Panc1 (cell line): Measurements from ENCODE around the gene GPR139.

ENCODE experiments used
- POLR2AphosphoS5 ChIP-seq: IDR thresholded peaks from 2 replicates; pipeline ENCODE4 v1.6.1; 2012; ENCODE audit warnings: mild to moderate bottlenecking, low read depth, low read length, moderate library complexity
- SIN3A ChIP-seq: IDR thresholded peaks from 2 replicates; pipeline ENCODE4 v1.6.1; 2012; ENCODE audit warnings: low read depth, mild to moderate bottlenecking, low read length, moderate library complexity, borderline replicate concordance; ENCODE audit not compliant: insufficient read depth
- TCF7L2 ChIP-seq: IDR thresholded peaks from 2 replicates; pipeline ENCODE4 v1.6.1; 2011; ENCODE audit warnings: mild to moderate bottlenecking, low read depth, low read length, inconsistent platforms
- TF ChIP-seq, protein P1 (sequence below): fragments of 450-650 bp; IDR thresholded peaks from 2 replicates; pipeline ENCODE4 v1.5.1; 2017; ENCODE audit warnings: mild to moderate bottlenecking
- TF ChIP-seq, protein P2 (sequence below), 2 experiments: IDR thresholded peaks; 2 replicates each; pipeline ENCODE4 v1.6.1; 2011 to 2012; ENCODE audit warnings: low read depth in 2 of 2, control low read depth in 1 of 2, low read length in 1 of 2, mild to moderate bottlenecking in 1 of 2, moderate library complexity in 1 of 2; ENCODE audit not compliant: insufficient read depth in 1 of 2

DNA sequence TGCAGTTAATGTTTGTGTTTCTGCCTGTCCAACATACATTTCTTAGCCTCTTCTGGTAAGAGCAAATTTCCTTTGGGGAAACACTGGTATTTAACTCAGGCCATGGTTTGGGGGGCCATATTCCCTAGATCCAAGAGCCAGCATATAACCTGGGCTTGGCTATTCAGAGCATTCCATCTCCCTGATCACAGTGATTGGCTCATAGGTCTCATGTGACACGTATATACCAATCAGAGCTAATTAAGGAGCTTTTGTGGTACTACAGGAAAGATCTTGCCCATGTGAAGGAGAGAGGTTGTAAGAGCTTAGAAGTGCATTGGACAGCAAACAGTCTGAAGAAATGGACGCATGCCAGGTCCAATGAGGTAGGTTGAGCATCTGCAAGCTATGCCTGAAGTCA, 33.4 kb upstream of the GPR139 start:
- TF ChIP-seq POLR2AphosphoS5 (no peak), TCF7L2 (no peak), SIN3A (no peak)
- TF ChIP-seq, protein P1, sequence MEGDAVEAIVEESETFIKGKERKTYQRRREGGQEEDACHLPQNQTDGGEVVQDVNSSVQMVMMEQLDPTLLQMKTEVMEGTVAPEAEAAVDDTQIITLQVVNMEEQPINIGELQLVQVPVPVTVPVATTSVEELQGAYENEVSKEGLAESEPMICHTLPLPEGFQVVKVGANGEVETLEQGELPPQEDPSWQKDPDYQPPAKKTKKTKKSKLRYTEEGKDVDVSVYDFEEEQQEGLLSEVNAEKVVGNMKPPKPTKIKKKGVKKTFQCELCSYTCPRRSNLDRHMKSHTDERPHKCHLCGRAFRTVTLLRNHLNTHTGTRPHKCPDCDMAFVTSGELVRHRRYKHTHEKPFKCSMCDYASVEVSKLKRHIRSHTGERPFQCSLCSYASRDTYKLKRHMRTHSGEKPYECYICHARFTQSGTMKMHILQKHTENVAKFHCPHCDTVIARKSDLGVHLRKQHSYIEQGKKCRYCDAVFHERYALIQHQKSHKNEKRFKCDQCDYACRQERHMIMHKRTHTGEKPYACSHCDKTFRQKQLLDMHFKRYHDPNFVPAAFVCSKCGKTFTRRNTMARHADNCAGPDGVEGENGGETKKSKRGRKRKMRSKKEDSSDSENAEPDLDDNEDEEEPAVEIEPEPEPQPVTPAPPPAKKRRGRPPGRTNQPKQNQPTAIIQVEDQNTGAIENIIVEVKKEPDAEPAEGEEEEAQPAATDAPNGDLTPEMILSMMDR: no peak
- TF ChIP-seq, protein P2, sequence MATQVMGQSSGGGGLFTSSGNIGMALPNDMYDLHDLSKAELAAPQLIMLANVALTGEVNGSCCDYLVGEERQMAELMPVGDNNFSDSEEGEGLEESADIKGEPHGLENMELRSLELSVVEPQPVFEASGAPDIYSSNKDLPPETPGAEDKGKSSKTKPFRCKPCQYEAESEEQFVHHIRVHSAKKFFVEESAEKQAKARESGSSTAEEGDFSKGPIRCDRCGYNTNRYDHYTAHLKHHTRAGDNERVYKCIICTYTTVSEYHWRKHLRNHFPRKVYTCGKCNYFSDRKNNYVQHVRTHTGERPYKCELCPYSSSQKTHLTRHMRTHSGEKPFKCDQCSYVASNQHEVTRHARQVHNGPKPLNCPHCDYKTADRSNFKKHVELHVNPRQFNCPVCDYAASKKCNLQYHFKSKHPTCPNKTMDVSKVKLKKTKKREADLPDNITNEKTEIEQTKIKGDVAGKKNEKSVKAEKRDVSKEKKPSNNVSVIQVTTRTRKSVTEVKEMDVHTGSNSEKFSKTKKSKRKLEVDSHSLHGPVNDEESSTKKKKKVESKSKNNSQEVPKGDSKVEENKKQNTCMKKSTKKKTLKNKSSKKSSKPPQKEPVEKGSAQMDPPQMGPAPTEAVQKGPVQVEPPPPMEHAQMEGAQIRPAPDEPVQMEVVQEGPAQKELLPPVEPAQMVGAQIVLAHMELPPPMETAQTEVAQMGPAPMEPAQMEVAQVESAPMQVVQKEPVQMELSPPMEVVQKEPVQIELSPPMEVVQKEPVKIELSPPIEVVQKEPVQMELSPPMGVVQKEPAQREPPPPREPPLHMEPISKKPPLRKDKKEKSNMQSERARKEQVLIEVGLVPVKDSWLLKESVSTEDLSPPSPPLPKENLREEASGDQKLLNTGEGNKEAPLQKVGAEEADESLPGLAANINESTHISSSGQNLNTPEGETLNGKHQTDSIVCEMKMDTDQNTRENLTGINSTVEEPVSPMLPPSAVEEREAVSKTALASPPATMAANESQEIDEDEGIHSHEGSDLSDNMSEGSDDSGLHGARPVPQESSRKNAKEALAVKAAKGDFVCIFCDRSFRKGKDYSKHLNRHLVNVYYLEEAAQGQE (IDR thresholded peaks at IDR 0.05; ENCODE audit: insufficient read depth in 1 of 2, low read depth in 2 of 2, low read length in 1 of 2): no peak
